Calu3 (cell line): Measurements from ENCODE around the gene SYNGR4. TPM values are rescaled to one million over a fixed set of nuclear protein-coding genes. Genes with fewer than 3 reads are reported as not detected.

Experiments
- BruUV-seq: library from RNA; stranded (reverse); fragments of 400-500 nt; replicated peaks from 2 replicates; lab custom pipeline; 2021; lab: Mats Ljungman, UMichigan
- CTCF ChIA-PET: fragments of 300-600 bp; sonication (Branson Sonifier 250); formaldehyde crosslinking; loops from one replicate; lab custom pipeline; 2022; ENCODE audit warnings: antibody characterized with exemption; lab: Charles Lee
- DNase-seq: peaks from one replicate; pipeline ENCODE4 v3.0.0; 2022
- H3K27ac Mint-ChIP-seq: one replicate; pipeline ENCODE4 v1.8.0; 2022; ENCODE audit warnings: mixed read lengths; ENCODE audit not compliant: unreplicated experiment
- H3K27me3 Mint-ChIP-seq: one replicate; pipeline ENCODE4 v1.8.0; 2022; ENCODE audit warnings: mixed read lengths; ENCODE audit not compliant: unreplicated experiment
- H3K36me3 Mint-ChIP-seq: one replicate; pipeline ENCODE4 v1.8.0; 2022; ENCODE audit warnings: mild to moderate bottlenecking, moderate library complexity, mixed read lengths; ENCODE audit not compliant: insufficient read depth, unreplicated experiment
- H3K4me1 Mint-ChIP-seq: one replicate; pipeline ENCODE4 v1.8.0; 2022; ENCODE audit warnings: mild to moderate bottlenecking, low read depth, mixed read lengths; ENCODE audit not compliant: unreplicated experiment
- H3K4me3 Mint-ChIP-seq: one replicate; pipeline ENCODE4 v1.8.0; 2022; ENCODE audit warnings: mild to moderate bottlenecking, low read depth, moderate library complexity, mixed read lengths; ENCODE audit not compliant: unreplicated experiment
- H3K9me3 Mint-ChIP-seq: one replicate; pipeline ENCODE4 v1.8.0; 2022; ENCODE audit warnings: low read depth, mixed read lengths; ENCODE audit not compliant: unreplicated experiment
- intact Hi-C: fragments of 100-400 bp; cut with micrococcal nuclease; formaldehyde crosslinking; loops from one replicate; pipeline ENCODE4 v1.10.0; 2022; ENCODE audit not compliant: unreplicated experiment
- total RNA-seq: library from RNA; stranded (reverse); gene quantifications from 2 replicates; pipeline ENCODE4 v1.2.3, GENCODE V29; 2022
- TF ChIP-seq, protein P1 (sequence below): fragments of 200-600 bp; IDR thresholded peaks from one replicate; pipeline ENCODE4 v1.8.0; 2022; ENCODE audit warnings: antibody characterized with exemption; ENCODE audit not compliant: unreplicated experiment

SYNGR4 gene
- total RNA-seq, 1 experiment from 2014 or later: not detected

DNA sequence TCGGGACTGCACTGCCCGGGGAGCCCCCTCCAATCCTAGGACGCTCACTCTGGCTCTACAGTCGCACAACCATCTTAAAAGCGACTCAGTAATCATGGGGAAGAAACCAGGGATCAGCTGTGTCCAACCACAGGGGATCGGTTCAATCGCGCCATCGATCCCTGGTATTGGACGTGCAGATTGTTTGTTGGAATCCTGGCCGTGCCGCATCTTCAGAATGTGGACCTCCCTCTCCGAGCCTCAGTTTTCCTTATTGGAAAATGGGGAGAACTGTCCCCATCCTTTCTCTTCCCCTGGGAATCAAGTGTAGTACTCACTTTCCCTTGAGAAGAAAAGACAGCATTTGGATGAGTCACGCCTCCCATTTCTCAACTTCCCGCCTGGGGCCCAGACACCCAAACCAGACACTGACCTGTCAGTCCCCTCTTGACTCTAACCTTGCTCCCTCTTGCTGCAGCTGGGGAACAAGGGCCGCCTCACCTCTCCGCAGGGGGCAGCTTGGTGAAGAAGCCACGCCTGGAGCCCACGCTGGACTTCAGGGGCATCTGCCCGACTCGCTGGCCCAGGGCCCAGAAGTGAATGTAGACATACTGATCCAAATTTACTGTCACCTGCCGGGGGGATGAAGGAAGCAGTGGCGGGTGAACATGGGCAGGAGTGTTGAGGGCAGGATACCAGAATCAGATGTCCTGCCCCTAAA lies 21.2 kb upstream of the SYNGR4 start:
- no peaks in the 10 kb centered on the region for H3K4me1 Mint-ChIP-seq
- no peak overlapping the region for H3K27ac Mint-ChIP-seq
- BruUV-seq: no TSS peak
- H3K4me3 Mint-ChIP-seq: no peak overlapping the region
- CTCF ChIA-PET: no interaction called here
- TF ChIP-seq, protein P1, sequence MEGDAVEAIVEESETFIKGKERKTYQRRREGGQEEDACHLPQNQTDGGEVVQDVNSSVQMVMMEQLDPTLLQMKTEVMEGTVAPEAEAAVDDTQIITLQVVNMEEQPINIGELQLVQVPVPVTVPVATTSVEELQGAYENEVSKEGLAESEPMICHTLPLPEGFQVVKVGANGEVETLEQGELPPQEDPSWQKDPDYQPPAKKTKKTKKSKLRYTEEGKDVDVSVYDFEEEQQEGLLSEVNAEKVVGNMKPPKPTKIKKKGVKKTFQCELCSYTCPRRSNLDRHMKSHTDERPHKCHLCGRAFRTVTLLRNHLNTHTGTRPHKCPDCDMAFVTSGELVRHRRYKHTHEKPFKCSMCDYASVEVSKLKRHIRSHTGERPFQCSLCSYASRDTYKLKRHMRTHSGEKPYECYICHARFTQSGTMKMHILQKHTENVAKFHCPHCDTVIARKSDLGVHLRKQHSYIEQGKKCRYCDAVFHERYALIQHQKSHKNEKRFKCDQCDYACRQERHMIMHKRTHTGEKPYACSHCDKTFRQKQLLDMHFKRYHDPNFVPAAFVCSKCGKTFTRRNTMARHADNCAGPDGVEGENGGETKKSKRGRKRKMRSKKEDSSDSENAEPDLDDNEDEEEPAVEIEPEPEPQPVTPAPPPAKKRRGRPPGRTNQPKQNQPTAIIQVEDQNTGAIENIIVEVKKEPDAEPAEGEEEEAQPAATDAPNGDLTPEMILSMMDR: no peak
- no peaks in the 10 kb centered on the region for H3K27me3 Mint-ChIP-seq
- intact Hi-C loops: no loop called here
- peaks cover 4% of the 10 kb centered on the region for H3K36me3 Mint-ChIP-seq
- no peak for DNase-seq
- H3K9me3 Mint-ChIP-seq: no peaks in the 10 kb centered on the region

GRCh38 chr19:48344892-48345291 lies 19.3 kb upstream of the SYNGR4 start:
- H3K4me1 Mint-ChIP-seq: no peaks in the 10 kb centered on the region
- CTCF ChIA-PET: interaction anchor here (1.2 kb wide), 1 partner anchor 12 kb away, joined by 3 read pairs; no protein-coding TSS in a partner anchor
- no TSS peak for BruUV-seq

DNA sequence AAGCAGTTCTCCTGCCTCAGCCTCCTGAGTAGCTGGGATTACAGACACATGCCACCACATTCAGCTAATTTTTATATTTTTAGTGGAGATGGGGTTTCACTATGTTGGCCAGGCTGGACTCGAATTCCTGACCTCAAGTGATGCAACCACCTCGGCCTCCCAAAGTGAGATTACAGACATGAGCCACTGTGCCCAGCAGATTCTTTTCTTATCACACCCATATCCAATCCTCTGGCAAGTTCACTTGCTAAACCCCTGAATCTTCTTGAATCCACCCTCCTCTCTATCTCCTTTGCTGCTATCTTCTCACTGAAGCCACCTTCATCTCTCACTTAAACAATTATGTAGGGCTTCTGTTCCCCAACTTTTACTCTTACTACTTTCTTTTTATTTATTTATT lies 18.0 kb upstream of the SYNGR4 start:
- no peak overlapping the region for H3K4me3 Mint-ChIP-seq
- BruUV-seq: no TSS peak
- DNase-seq: no peak
- H3K4me1 Mint-ChIP-seq: no peaks in the 10 kb centered on the region
- no peaks in the 10 kb centered on the region for H3K9me3 Mint-ChIP-seq
- intact Hi-C loops: no loop called here
- no peak overlapping the region for H3K27ac Mint-ChIP-seq
- TF ChIP-seq, protein P1: no peak
- CTCF ChIA-PET: no interaction called here
- H3K27me3 Mint-ChIP-seq: no peaks in the 10 kb centered on the region
- H3K36me3 Mint-ChIP-seq: peaks cover 4% of the 10 kb centered on the region

More at GRCh38 chr19:48344892-48345291, 19.3 kb upstream of the SYNGR4 start:
- TF ChIP-seq, protein P1: no peak
- Mint-ChIP-seq H3K4me3 (no peak overlapping the region), H3K36me3 (peaks cover 4% of the 10 kb centered on the region), H3K9me3 (no peaks in the 10 kb centered on the region), H3K27me3 (no peaks in the 10 kb centered on the region), H3K27ac (no peak overlapping the region)
- DNase-seq: no peak
- intact Hi-C loops: no loop called here

DNA sequence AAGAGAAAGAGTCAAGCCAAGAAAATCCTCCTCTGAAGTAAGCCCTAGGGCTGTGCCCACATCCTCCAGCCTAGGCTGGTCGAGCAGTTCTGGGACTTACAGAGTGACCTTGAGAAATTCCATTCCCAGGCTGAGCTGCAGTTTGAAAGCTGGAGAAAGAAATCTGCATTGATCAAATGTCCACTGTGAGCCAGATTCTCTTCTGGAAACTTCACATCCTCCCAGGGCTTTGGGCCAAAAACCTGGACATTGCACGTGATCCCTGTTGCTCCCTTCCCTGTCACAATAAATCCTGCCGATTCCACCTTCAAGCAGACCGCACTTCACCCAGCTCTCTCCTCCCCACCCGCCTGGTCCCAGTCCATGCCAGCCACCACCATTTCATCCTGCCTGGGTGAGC lies 16.1 kb upstream of the SYNGR4 start:
- no peaks in the 10 kb centered on the region for H3K9me3 Mint-ChIP-seq
- TF ChIP-seq, protein P1: no peak
- H3K4me3 Mint-ChIP-seq: no peak overlapping the region
- no peak for DNase-seq
- H3K4me1 Mint-ChIP-seq: no peaks in the 10 kb centered on the region
- intact Hi-C loops: no loop called here
- BruUV-seq: no TSS peak
- H3K27ac Mint-ChIP-seq: no peak overlapping the region
- no peaks in the 10 kb centered on the region for H3K27me3 Mint-ChIP-seq
- CTCF ChIA-PET: interaction anchor here (0.6 to 1.0 kb wide), 2 partner anchors 11 to 225 kb away, joined by 3 to 8 read pairs; no protein-coding TSS in a partner anchor
- H3K36me3 Mint-ChIP-seq: peaks cover 3% of the 10 kb centered on the region
